ENCODE measurements around the gene KIF13A. TPM values are rescaled to one million over a fixed set of nuclear protein-coding genes. Genes with fewer than 3 reads are reported as not detected.
"Not testable (repeated sequence)": the region's sequence is repeated elsewhere in the genome, so short reads cannot be mapped to it uniquely, and the experiment has no call there.

KIF13A gene
- total RNA-seq, 1 donor from 2014 or later: 38.4 TPM

DNA sequence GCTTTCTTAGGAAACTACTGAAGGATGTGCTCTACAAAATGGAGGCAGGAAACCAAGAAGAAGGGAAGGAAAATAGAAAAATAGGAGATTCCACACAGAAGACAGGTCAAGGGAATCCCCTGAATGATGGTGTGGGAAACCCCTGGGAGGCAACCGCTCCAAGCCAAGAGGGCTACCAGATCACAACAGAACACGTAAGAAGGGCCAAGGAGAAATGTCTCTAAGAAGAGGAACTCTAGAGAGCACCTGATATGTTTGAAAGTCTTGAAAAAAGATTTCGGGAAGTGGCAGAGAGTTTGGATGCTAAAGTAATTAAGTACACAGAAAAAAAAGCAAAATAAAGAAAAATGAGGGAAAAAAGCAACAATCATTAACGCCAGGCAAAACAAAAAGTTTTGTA lies 7.1 kb downstream of the KIF13A start:
- no peaks in the 10 kb centered on the region for H3K36me3 ChIP-seq (ENCODE audit: insufficient read depth, low read length)
- H3K27me3 ChIP-seq (ENCODE audit: insufficient read depth, low read length): no peaks in the 10 kb centered on the region
- H3K4me1 Mint-ChIP-seq (ENCODE audit: low read depth, unreplicated experiment): peaks cover 18% of the 10 kb centered on the region
- no peaks in the 10 kb centered on the region for H3K27me3 Mint-ChIP-seq (ENCODE audit: low read depth, unreplicated experiment)
- peak overlapping the region; percentile 5 for H3K9ac ChIP-seq (ENCODE audit: low read length)
- H3K4me1 ChIP-seq (ENCODE audit: insufficient read depth, low read length): peaks cover 22% of the 10 kb centered on the region
- H3K9me3 ChIP-seq (ENCODE audit: insufficient read depth, low read depth, low read length): no peaks in the 10 kb centered on the region
- TF ChIP-seq, protein P1, sequence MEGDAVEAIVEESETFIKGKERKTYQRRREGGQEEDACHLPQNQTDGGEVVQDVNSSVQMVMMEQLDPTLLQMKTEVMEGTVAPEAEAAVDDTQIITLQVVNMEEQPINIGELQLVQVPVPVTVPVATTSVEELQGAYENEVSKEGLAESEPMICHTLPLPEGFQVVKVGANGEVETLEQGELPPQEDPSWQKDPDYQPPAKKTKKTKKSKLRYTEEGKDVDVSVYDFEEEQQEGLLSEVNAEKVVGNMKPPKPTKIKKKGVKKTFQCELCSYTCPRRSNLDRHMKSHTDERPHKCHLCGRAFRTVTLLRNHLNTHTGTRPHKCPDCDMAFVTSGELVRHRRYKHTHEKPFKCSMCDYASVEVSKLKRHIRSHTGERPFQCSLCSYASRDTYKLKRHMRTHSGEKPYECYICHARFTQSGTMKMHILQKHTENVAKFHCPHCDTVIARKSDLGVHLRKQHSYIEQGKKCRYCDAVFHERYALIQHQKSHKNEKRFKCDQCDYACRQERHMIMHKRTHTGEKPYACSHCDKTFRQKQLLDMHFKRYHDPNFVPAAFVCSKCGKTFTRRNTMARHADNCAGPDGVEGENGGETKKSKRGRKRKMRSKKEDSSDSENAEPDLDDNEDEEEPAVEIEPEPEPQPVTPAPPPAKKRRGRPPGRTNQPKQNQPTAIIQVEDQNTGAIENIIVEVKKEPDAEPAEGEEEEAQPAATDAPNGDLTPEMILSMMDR (IDR thresholded peaks at IDR 0.05; ENCODE audit: insufficient read depth, low read depth, low read length): no peak
- TF ChIP-seq EZH2 (IDR thresholded peaks at IDR 0.05; ENCODE audit: insufficient read depth, low read length): no peak
- DNase-seq (ENCODE audit: low read depth) (no peak), FAIRE-seq (no peak)
- H3K79me2 ChIP-seq (ENCODE audit: insufficient read depth, low read length): peaks cover 77% of the 10 kb centered on the region
- peaks cover 3% of the 10 kb centered on the region for H3K36me3 Mint-ChIP-seq (ENCODE audit: low read depth, unreplicated experiment)
- peak overlapping the region; percentile 41 for H3K4me2 ChIP-seq (ENCODE audit: low read length)
- H3K4me3 Mint-ChIP-seq (ENCODE audit: unreplicated experiment): no peak overlapping the region
- no peak overlapping the region for H3K27ac Mint-ChIP-seq (ENCODE audit: unreplicated experiment)
- no peaks in the 10 kb centered on the region for H3K9me3 Mint-ChIP-seq (ENCODE audit: unreplicated experiment)
- H4K20me1 ChIP-seq (ENCODE audit: insufficient read depth, low read length): peaks cover 17% of the 10 kb centered on the region
- H2AFZ ChIP-seq (ENCODE audit: low read depth, low read length): no peak overlapping the region
- peak overlapping the region; percentile 59 for H3K27ac ChIP-seq (ENCODE audit: low read depth, low read length)
- no peak overlapping the region for H3K4me3 ChIP-seq (ENCODE audit: insufficient read depth, low read depth, low read length)

DNA sequence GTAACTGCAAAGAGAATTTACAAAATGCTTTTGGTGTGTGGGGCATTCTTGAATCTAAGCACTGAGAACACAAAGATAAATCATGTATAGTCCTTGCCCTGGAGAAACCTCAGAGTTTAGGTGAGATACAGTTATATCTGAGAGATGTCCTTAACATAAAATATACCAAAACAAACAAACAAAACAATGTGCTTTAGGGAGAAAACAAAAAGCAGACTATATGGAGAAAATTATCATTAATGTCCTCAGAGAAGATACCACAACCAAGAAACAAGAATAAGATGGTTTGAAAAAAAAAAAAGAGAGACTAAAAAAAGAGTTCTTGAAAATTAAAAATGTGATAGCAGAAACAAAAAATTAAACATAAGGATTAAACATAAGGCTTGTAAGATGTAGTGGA lies 8.0 kb downstream of the KIF13A start:
- Mint-ChIP-seq H3K27ac (ENCODE audit: unreplicated experiment) (no peak overlapping the region), H3K4me1 (ENCODE audit: low read depth, unreplicated experiment) (peaks cover 10% of the 10 kb centered on the region), H3K9me3 (ENCODE audit: unreplicated experiment) (no peaks in the 10 kb centered on the region), H3K27me3 (ENCODE audit: low read depth, unreplicated experiment) (no peaks in the 10 kb centered on the region), H3K36me3 (ENCODE audit: low read depth, unreplicated experiment) (peaks cover 3% of the 10 kb centered on the region), H3K4me3 (ENCODE audit: unreplicated experiment) (no peak overlapping the region)
- Histone ChIP-seq H3K36me3 (ENCODE audit: insufficient read depth, low read length) (no peaks in the 10 kb centered on the region), H2AFZ (ENCODE audit: low read depth, low read length) (no peak overlapping the region), H3K4me2 (ENCODE audit: low read length) (no peak overlapping the region), H3K27me3 (ENCODE audit: insufficient read depth, low read length) (no peaks in the 10 kb centered on the region), H3K4me3 (ENCODE audit: insufficient read depth, low read depth, low read length) (no peak overlapping the region), H3K9ac (ENCODE audit: low read length) (no peak overlapping the region), H4K20me1 (ENCODE audit: insufficient read depth, low read length) (peaks cover 12% of the 10 kb centered on the region), H3K27ac (ENCODE audit: low read depth, low read length) (no peak overlapping the region), H3K79me2 (ENCODE audit: insufficient read depth, low read length) (peaks cover 77% of the 10 kb centered on the region), H3K4me1 (ENCODE audit: insufficient read depth, low read length) (peaks cover 15% of the 10 kb centered on the region), H3K9me3 (ENCODE audit: insufficient read depth, low read depth, low read length) (no peaks in the 10 kb centered on the region)
- no peak for FAIRE-seq
- DNase-seq (ENCODE audit: low read depth): no peak
- TF ChIP-seq, protein P1 (IDR thresholded peaks at IDR 0.05; ENCODE audit: insufficient read depth, low read depth, low read length): no peak
- no peak for TF ChIP-seq EZH2 (IDR thresholded peaks at IDR 0.05; ENCODE audit: insufficient read depth, low read length)

DNA sequence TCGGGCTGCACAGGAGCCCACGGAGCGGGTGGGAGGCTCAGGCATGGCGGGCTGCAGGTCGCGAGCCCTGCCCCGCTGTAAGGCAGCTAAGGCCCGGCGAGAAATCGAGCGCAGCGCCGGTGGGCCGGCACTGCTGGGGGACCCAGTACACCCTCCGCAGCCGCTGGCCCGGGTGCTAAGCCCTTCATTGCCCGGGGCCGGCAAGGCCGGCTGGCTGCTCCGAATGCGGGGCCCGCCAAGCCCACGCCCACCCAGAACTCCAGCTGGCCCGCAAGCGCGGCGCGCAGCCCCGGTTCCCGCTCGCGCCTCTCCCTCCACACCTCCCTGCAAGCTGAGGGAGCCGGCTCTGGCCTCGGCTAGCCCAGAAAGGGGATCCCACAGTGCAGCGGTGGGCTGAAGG lies 11.2 kb downstream of the KIF13A start:
- H3K27ac Mint-ChIP-seq (ENCODE audit: unreplicated experiment); H3K4me1 ChIP-seq (ENCODE audit: insufficient read depth, low read length); H3K4me3 Mint-ChIP-seq (ENCODE audit: unreplicated experiment); H3K36me3 Mint-ChIP-seq (ENCODE audit: low read depth, unreplicated experiment); H3K36me3 ChIP-seq (ENCODE audit: insufficient read depth, low read length); H3K27me3 ChIP-seq (ENCODE audit: insufficient read depth, low read length); H3K4me2 ChIP-seq (ENCODE audit: low read length); H3K4me3 ChIP-seq (ENCODE audit: insufficient read depth, low read depth, low read length); H3K9ac ChIP-seq (ENCODE audit: low read length); H3K27ac ChIP-seq (ENCODE audit: low read depth, low read length); H2AFZ ChIP-seq (ENCODE audit: low read depth, low read length); H3K9me3 Mint-ChIP-seq (ENCODE audit: unreplicated experiment); FAIRE-seq; H3K27me3 Mint-ChIP-seq (ENCODE audit: low read depth, unreplicated experiment); H3K9me3 ChIP-seq (ENCODE audit: insufficient read depth, low read depth, low read length); DNase-seq (ENCODE audit: low read depth): not testable (repeated sequence)
- Histone ChIP-seq H4K20me1 (ENCODE audit: insufficient read depth, low read length) (peaks cover 16% of the 10 kb centered on the region), H3K79me2 (ENCODE audit: insufficient read depth, low read length) (peaks cover 84% of the 10 kb centered on the region)
- H3K4me1 Mint-ChIP-seq (ENCODE audit: low read depth, unreplicated experiment): peaks cover 26% of the 10 kb centered on the region
